ENCODE results near the gene BCAP31.

- no peak for TF ChIP-seq POLR2A (IDR thresholded peaks at IDR 0.05)
- TF ChIP-seq CTCF (IDR thresholded peaks at IDR 0.05) = no peak
Observed at GRCh38 chrX:153770601-153771414, 46.6 kb upstream of the BCAP31 start.
